Forelimb muscle (tissue), 1 donor: ENCODE results near the gene PRR36. TPM values are rescaled to one million over a fixed set of nuclear protein-coding genes. Genes with fewer than 3 reads are reported as not detected.
"Not testable (repeated sequence)": the region's sequence is repeated elsewhere in the genome, so short reads cannot be mapped to it uniquely, and the experiment has no call there.

Source experiments
- DNase-seq: peaks from one replicate; pipeline ENCODE4 v3.0.0-alpha.2; 2013; ENCODE audit warnings: low read depth
- polyA plus RNA-seq: library from polyadenylated mRNA; unstranded; fragments of 120-200 nt; gene quantifications from one replicate; pipeline ENCODE4 v1.2.1, GENCODE V29; 2013; ENCODE audit not compliant: insufficient read length

Gene PRR36
- polyA plus RNA-seq, 1 donor = 0.27 TPM

- no peak for DNase-seq
Observed at GRCh38 chr19:7899751-7900378, 25.7 kb upstream of the PRR36 start.

GRCh38 chr19:7898967-7899366, 24.8 kb upstream of the PRR36 start:
- DNase-seq = no peak

DNA sequence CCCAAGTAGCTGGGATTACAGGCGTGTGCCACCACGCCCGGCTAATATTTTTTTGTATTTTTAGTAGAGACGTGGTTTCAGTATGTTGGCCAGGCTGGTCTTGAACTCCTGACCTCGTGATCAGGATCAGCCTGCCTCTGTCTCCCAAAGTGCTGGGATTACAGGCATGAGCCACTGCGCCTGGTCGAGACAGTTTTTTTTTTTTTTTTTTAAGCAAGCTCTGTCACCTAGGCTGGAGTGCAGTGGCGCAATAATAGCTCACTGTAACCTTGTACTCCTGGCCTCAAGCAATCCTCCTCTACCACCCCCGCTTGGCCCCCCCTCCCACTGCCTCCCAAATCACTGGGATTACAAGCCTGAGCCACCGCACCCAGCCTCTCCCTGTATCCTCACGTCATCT, 23.1 kb upstream of the PRR36 start:
- no peak for DNase-seq

DNA sequence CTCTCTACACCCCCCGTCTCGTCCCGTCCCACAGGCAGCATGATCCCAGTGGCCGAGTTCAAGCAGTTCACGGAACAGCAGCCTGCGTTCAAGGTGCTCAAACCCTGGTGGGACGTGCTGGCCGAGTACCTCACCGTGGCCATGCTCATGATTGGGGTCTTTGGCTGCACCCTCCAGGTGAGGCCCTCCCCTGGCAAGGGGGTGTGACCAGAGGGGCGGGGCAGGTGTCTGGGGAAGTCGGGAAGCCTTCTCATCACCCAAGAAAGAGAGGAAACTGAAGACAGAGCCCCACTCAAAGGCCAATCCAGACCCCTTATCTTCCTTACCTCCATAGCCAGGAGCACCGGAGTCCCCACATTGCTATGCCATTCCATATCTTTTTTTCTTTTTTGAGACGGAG, 21.4 kb upstream of the PRR36 start:
- DNase-seq = no peak

- no peak for DNase-seq
Observed at GRCh38 chr19:7894612-7895309, 20.6 kb upstream of the PRR36 start.

DNA sequence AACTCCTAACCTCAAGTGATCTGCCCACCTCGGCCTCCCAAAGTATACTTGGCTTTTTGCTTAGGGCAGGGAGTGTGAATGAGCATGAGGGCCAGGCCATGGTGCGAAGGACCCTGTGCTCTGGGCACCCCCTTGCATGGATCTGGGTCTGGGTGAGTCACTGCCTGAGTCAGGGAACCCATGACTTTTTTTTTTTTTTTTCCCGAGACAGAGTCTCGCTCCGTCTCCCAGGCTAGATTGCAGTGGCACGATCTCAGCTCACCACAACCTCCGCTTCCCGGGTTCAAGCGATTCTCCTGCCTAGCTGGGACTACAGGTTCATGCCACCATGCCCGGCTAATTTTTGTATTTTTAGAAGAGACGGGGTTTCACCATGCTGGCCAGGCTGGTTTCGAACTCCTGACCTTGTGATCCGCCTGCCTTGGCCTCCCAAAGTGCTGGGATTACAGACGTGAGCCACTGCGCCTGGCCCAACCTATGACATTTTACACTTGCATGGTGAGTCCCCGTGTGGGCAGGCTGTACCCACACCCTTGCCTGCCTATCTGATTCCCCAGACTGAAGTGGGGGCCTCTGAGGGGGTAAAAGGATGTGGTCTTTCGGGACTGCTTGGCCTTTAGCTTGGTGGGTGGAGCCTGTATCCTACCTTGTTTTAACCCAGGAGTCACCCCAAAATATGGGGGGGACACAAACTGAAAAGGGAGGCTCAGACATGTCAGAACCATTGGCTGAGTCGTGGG, 19.3 kb upstream of the PRR36 start:
- DNase-seq = not testable (repeated sequence)

DNA sequence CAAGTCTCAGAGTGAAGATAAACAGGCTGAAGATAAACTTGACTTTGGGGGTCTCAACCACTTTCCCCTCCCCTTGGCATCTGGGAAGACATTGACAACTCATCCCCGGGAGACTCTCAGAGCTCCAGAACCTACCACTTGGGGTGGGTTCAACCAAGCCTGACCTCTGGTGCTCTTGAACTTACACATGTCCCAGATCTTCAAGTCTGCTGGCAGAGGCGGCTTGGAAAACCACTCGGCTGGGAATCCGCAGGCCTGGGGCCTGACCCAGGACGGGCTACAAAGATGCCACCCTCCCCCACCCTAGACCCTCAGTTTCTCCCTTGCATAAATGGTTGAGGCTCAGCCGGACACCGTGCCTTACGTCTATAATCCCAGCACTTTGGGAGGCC, 14.6 kb upstream of the PRR36 start:
- no peak for DNase-seq

DNA sequence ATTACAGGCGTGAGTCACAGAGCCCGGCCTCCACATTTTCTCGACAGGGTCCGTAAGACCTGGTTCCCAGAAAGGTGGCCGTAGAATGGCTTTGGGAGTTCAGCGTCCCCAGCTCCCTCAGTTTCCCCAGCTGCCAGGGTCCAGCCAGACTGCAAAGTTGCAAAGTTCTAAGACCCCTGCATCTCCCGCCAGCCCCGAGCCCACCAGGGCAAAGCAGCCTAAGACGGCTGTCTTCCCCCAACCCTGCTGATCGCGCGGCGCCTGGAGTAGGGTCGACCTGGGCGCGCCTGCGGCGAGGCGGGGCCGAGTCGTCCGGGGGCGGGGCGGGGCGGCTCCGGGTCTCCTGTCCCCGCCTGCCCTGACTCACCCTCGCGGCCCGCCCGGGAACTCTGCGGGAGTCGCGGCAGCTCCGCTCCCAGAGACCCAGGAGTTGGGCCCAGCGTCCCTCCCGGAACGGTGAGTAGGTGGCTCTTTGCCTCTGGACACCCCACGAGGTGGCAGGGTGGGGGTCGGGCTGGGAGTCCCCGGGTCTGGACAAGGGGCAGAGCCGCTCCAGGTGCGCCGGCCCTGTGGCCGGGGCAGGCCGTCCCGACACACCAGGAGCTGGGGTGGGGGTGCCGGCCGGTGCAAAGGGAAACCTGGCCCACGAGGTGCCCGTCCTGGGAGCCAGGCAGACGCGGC, 14.1 kb upstream of the PRR36 start, which contains the start of gene LRRC8E:
Gene LRRC8E, plus strand, starts transcription at position 366 of the 681 bp plus-strand sequence. CDS start 7,094 bp downstream, outside the sequence.
- no peak for DNase-seq

DNA sequence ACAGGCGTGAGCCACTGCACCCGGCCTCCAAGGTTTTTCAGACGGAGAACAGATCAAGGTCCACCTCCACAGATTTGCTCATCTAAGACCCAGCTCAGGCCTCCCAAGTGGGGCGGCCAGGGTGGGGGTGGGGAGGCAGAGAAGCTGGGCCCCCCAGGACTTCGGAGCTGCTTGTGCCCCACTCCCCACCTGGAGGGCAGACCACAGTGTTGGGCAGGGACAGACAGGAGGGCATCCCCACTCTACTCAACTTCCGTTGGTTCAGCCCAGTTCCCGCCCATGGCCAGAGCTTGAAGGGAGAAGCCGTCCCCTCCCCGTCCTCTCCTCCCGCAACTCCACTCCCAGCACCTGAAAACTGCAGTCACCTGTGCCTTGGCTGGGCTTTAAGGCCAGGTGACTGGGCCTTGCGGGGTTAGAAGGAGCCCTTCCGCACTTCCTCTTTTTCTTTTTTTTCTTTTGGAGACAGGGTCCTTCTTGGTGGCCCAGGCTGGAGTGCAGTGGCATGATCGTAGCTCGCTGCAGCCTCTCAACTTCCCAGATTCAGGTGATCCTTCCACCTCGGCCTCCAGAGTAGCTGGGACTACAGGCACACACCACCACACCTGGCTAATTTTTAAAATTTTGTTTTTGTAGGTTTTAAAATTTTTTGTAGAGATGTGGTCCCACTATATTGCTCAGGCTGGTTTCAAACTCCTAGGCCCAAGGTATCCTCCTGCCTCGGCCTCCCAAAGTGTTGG, 13.4 kb upstream of the PRR36 start:
- DNase-seq = no peak

GRCh38 chr19:7885818-7886217, 11.6 kb upstream of the PRR36 start:
- no peak for DNase-seq

DNA sequence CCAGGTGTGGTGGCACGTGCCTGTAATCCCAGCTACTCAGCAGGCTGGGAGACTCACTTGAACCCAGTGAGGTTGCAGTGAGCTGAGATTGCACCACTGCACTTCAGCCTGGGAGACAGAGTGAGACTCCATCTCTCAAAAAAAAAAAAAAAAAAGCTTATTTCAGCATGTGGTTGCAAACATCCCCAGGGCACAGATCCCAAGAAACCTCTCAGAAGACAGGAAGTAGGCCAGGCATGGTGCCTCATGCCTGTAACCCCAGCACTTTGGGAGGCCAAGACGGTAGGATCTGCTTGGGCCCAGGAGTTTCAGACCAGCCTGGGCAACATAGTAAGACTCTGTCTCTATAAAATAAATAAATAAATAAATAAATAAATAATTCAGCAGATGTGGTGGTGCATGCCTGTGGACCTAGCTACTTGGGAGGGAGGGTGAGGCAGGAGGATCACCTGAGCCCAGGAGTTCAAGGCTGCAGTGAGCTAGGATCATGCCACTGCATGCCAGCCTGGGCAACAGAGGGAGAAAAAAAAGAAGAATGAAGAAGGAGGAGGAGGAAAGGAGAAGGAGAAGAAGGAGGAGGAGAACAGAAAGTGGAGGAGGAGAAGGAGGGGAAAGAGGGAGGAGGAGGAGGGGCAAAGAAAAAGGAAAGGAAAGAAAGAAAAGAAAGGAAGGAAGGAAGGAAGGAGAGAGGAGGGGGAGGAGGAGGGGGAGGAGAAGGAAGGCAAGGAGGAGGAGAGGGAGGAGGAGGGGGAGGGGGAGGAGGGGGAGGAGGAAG, 9.8 kb upstream of the PRR36 start:
- no peak for DNase-seq

GRCh38 chr19:7883105-7883504, 8.9 kb upstream of the PRR36 start:
- DNase-seq = no peak

GRCh38 chr19:7881910-7882309, 7.7 kb upstream of the PRR36 start:
- DNase-seq = no peak

DNA sequence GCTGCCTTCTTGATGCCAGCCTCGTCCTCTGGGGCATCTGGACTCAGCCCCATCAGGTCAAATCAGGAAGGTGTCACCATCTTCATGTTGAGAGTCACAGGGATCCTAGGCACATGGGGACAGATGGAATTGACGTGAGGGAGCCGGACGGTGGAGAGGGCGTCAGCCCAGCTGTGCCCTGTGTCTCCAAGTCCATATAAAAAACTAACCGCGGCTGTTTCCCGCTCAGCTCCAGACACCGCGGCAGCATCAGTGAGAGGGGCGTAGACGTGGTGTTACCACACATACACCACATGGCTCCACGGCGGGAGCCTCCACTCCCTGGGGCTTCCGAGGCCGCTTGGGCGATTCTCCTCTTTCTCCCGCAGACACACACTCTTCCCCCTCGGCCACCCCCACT, 5.6 kb upstream of the PRR36 start:
- no peak for DNase-seq

GRCh38 chr19:7879111-7879807, 5.1 kb upstream of the PRR36 start:
- no peak for DNase-seq

GRCh38 chr19:7877249-7877836, 3.2 kb upstream of the PRR36 start:
- DNase-seq = no peak

- no peak for DNase-seq
Observed at GRCh38 chr19:7874897-7875273, 695 bp upstream of the PRR36 start.

DNA sequence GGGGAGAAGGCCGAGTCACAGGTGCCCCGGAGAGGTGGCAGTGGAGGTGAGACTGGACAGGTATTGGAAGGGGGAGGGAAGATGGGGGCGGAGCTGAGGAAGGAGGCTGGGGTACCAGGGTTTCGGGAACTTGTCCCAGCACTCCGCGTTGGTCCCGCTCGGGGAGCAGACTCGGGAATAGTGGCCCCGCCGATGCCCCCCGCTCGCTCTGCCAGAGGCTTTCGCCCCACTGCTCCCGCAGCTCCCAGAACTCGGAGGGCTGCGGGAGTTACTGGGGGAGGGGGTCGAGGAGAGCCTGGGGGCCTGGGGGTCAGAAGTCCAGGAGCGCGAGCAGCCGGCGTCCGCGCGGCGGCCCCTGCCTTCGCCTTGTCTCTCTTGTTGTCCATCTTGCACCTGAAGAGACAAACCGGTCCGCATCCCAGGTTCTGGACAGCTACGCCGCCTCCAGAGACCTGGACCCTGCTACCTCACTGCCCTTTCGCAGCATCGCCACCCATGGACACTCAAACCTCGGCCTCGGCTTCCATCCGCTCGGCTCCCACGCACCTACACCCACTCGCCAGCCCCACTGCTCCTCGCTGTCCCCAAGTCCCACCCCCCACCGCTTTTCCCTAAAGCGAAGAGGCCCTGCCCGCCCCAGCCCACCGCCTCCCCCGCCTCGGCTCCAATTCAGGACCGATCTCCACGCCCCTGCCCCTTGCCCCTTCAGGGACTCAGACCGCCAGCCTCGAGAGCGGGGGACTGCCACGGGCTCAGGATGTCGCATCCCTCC, 700 bp downstream of the PRR36 start:
- no peak for DNase-seq
